Mesendoderm (in vitro differentiated cells): Measurements from ENCODE around the gene FGA.
"Not testable (repeated sequence)": the region's sequence is repeated elsewhere in the genome, so short reads cannot be mapped to it uniquely, and the experiment has no call there.

Experiments used
- DNase-seq: peaks from one replicate; pipeline ENCODE4 v3.0.0; 2013
- H2AK5ac ChIP-seq: 2 replicates; pipeline ENCODE4 v1.6.1; 2013; ENCODE audit warnings: low read length, inconsistent platforms
- H2BK120ac ChIP-seq: 2 replicates; pipeline ENCODE4 v1.6.1; 2013; ENCODE audit warnings: low read depth, mild to moderate bottlenecking, low read length, moderate library complexity, mixed read lengths
- H2BK15ac ChIP-seq: replicated peaks from 2 replicates; pipeline ENCODE4 v1.6.1; 2013; ENCODE audit warnings: low read depth, mild to moderate bottlenecking, moderate library complexity
- H2BK5ac ChIP-seq: 2 replicates; pipeline ENCODE4 v1.6.1; 2013; ENCODE audit warnings: low read length, inconsistent platforms
- H3K18ac ChIP-seq: 2 replicates; pipeline ENCODE4 v1.6.1; 2013; ENCODE audit warnings: mild to moderate bottlenecking, low read length, mixed read lengths
- H3K23ac ChIP-seq: one replicate; pipeline ENCODE4 v1.6.1; 2013; ENCODE audit warnings: low read length
- H3K27ac ChIP-seq: 2 replicates; pipeline ENCODE4 v1.5.1; 2013; ENCODE audit warnings: low read depth, mild to moderate bottlenecking, inconsistent platforms, low read length, moderate library complexity
- H3K27me3 ChIP-seq: 2 replicates; pipeline ENCODE4 v1.6.1; 2013; ENCODE audit warnings: low read length, control low read depth, mild to moderate bottlenecking, inconsistent platforms; ENCODE audit not compliant: insufficient read depth, poor library complexity
- H3K36me3 ChIP-seq: 2 replicates; pipeline ENCODE4 v1.6.1; 2013; ENCODE audit warnings: low read length, inconsistent platforms; ENCODE audit not compliant: control insufficient read depth, insufficient read depth
- H3K4ac ChIP-seq: one replicate; pipeline ENCODE4 v1.6.1; 2013; ENCODE audit warnings: low read depth, mild to moderate bottlenecking, low read length, moderate library complexity
- H3K4me1 ChIP-seq: 2 replicates; pipeline ENCODE4 v1.6.1; 2013; ENCODE audit warnings: low read depth, low read length, inconsistent platforms; ENCODE audit not compliant: control insufficient read depth
- H3K4me2 ChIP-seq: 2 replicates; pipeline ENCODE4 v1.6.1; 2013; ENCODE audit warnings: low read length
- H3K4me3 ChIP-seq: 2 replicates; pipeline ENCODE4 v1.5.1; 2013; ENCODE audit warnings: mild to moderate bottlenecking, low read length
- H3K56ac ChIP-seq: one replicate; pipeline ENCODE4 v1.6.1; 2013; ENCODE audit warnings: low read length
- H3K79me1 ChIP-seq: 2 replicates; pipeline ENCODE4 v1.6.1; 2013; ENCODE audit warnings: low read length, inconsistent platforms
- H3K79me2 ChIP-seq: 2 replicates; pipeline ENCODE4 v1.6.1; 2013; ENCODE audit warnings: mild to moderate bottlenecking, low read length; ENCODE audit not compliant: control insufficient read depth, insufficient read depth
- H3K9ac ChIP-seq: 2 replicates; pipeline ENCODE4 v1.6.1; 2013; ENCODE audit warnings: low read length, inconsistent platforms
- H4K5ac ChIP-seq: one replicate; pipeline ENCODE4 v1.6.1; 2013; ENCODE audit warnings: low read length
- H4K8ac ChIP-seq: one replicate; pipeline ENCODE4 v1.6.1; 2013; ENCODE audit warnings: low read depth, mild to moderate bottlenecking, control low read depth, low read length, moderate library complexity
- WGBS: extraction: QIAGEN DNeasy Blood & Tissue Kit; methylation state at CpG from one replicate; pipeline ENCODE4 v1.1.7; 2013; ENCODE audit warnings: low lambda C conversion rate, missing lambda C conversion rate; ENCODE audit not compliant: insufficient coverage; ENCODE audit errors: extremely low coverage; 5-methylcytosine and 5-hydroxymethylcytosine counted together

The FGA gene

DNA sequence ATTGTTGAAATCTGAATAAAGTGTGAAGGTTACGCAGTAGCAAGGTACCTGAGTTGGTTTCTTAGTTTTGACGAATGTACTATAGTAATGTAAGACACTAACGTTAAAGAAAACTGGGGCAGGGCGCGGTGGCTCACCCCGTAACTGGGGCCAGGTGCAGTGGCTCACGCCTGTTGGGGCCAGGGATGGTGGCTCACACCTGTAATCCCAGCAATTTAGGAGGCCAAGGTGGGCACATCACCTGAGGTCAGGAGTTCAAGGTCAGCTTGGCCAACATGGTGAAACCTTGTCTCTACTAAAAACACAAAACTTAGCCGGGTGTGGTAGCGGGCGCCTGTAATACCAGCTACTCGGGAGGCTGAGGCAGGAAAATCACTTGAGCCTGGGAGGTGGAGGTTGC, 6.7 kb upstream of the FGA start:
- not testable (repeated sequence) for H3K79me1 ChIP-seq, H3K79me2 ChIP-seq, H3K4me2 ChIP-seq, H3K18ac ChIP-seq, H4K8ac ChIP-seq, H3K9ac ChIP-seq, H2BK5ac ChIP-seq, H3K27ac ChIP-seq, H3K4me1 ChIP-seq, H2BK120ac ChIP-seq, H3K23ac ChIP-seq, H3K4me3 ChIP-seq, DNase-seq, H4K5ac ChIP-seq, H3K27me3 ChIP-seq, H3K4ac ChIP-seq, H2BK15ac ChIP-seq, H3K36me3 ChIP-seq, H3K56ac ChIP-seq, H2AK5ac ChIP-seq
- WGBS = no CpG with 5 or more reads among the region's 11 CpGs

DNA sequence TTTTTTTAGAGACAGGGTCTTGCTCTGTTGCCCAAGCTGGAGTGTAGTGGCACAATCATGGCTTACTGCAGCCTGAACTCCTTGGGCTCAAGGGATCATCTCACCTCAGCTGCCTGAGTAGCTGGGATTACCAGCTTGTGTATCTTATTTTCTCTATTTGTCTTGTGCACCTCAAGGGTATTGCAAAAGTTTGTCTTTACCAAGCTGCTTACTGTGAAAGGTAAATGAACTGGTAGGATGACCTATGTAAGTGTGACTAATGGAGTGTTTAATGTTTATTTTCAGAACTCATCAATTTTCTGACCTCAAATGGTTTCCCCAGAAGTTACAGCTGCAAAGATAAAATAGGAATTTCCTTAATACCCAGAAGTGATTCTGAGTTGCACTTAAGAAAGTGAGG, 5.3 kb upstream of the FGA start:
- Histone ChIP-seq H3K79me2 (no peaks in the 10 kb centered on the region), H3K4ac (no peak overlapping the region), H3K23ac (no peak overlapping the region), H2AK5ac (no peak overlapping the region), H4K8ac (no peak overlapping the region), H3K36me3 (no peaks in the 10 kb centered on the region), H4K5ac (no peak overlapping the region), H3K56ac (no peak overlapping the region), H2BK120ac (no peak overlapping the region), H3K4me1 (no peaks in the 10 kb centered on the region), H3K4me3 (no peak overlapping the region), H2BK5ac (no peak overlapping the region), H2BK15ac (no peak overlapping the region), H3K27ac (no peak overlapping the region), H3K79me1 (no peaks in the 10 kb centered on the region), H3K18ac (no peak overlapping the region), H3K27me3 (no peaks in the 10 kb centered on the region), H3K4me2 (no peak overlapping the region), H3K9ac (no peak overlapping the region)
- no peak for DNase-seq

DNA sequence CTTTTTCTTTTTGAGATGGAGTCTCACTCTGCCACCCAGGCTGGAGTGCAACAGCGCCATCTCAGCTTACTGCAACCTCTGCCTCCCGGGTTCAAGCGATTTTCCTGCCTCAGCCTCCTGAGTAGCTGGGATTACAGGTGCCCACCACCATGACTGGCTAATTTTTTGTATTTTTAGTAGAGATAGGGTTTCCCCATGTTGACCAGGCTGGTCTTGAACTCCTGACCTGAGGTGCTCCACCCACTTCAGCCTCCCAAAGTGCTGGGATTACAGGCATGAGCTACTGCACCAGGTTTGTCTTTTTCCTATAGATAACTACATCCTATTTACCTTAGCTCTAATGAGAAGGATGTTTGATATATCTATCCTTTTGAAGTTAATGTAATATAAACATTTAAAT, 3.8 kb upstream of the FGA start:
- not testable (repeated sequence) for H2BK15ac ChIP-seq, H3K4ac ChIP-seq, H3K4me3 ChIP-seq, H3K4me2 ChIP-seq, H4K8ac ChIP-seq, H3K27ac ChIP-seq, H3K9ac ChIP-seq, H2AK5ac ChIP-seq, H3K4me1 ChIP-seq, DNase-seq, H3K18ac ChIP-seq, H3K23ac ChIP-seq, H4K5ac ChIP-seq, H2BK5ac ChIP-seq, H3K56ac ChIP-seq, H2BK120ac ChIP-seq, H3K79me1 ChIP-seq, H3K36me3 ChIP-seq, H3K79me2 ChIP-seq, H3K27me3 ChIP-seq
- no CpG with 5 or more reads among the region's 3 CpGs for WGBS

DNA sequence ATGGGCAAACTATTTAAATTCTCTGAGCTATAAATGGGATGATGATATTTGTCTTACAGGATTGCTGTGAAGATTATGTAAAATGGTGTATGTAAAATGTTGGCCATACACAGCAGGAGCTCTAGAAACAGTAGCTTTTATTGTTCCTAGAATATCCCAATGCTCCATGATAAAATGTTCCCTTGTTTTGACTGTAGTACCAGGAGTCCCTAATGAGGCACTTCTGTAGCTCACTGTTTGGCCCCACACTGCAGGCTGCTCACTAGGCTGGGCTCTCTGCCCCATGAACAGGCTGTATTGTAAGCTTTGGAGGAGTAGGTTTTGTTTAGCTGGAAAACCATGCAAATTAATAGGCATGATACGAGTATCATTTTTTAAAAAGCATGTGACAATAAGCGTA, 3.3 kb upstream of the FGA start:
- Histone ChIP-seq H3K27me3 (no peaks in the 10 kb centered on the region), H4K8ac (no peak overlapping the region), H3K27ac (no peak overlapping the region), H2AK5ac (no peak overlapping the region), H3K36me3 (no peaks in the 10 kb centered on the region), H3K79me1 (no peaks in the 10 kb centered on the region), H3K4me1 (no peaks in the 10 kb centered on the region), H2BK120ac (no peak overlapping the region), H3K4me3 (no peak overlapping the region), H3K4ac (no peak overlapping the region), H2BK5ac (no peak overlapping the region), H3K18ac (no peak overlapping the region), H3K4me2 (no peak overlapping the region), H2BK15ac (no peak overlapping the region), H4K5ac (no peak overlapping the region), H3K23ac (no peak overlapping the region), H3K79me2 (no peaks in the 10 kb centered on the region), H3K9ac (no peak overlapping the region), H3K56ac (no peak overlapping the region)
- no peak for DNase-seq
- WGBS = no CpG with 5 or more reads among the region's 2 CpGs

DNA sequence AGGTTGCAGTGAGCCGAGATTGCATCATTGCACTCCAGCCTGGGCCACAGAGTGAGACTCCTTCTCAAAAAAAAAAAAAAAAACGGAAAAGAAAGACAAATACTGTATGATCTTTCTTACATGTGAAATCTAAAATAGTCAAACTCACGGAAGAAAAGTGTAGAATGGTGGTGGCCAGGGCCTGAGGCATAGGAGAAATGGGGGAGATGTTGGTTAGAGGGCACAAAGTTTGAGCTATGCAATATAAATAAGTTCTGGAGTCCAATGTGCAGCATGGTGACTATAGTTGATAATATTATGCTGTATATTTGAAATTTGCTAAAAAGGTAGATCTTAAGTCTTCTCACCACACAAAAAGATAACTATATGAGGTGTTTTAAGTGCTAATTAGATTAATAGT, 1.3 kb upstream of the FGA start:
- no peaks in the 10 kb centered on the region for H3K36me3 ChIP-seq
- H3K4me2 ChIP-seq = no peak overlapping the region
- H3K9ac ChIP-seq = no peak overlapping the region
- no peak overlapping the region for H2BK5ac ChIP-seq
- H3K27ac ChIP-seq = no peak overlapping the region
- no peak overlapping the region for H2AK5ac ChIP-seq
- no CpG with 5 or more reads among the region's 3 CpGs for WGBS
- no peaks in the 10 kb centered on the region for H3K79me2 ChIP-seq
- no peak overlapping the region for H3K18ac ChIP-seq
- no peak overlapping the region for H3K56ac ChIP-seq
- H3K23ac ChIP-seq = no peak overlapping the region
- no peak overlapping the region for H3K4me3 ChIP-seq
- H4K8ac ChIP-seq = no peak overlapping the region
- H3K27me3 ChIP-seq = no peaks in the 10 kb centered on the region
- H2BK120ac ChIP-seq = no peak overlapping the region
- no peaks in the 10 kb centered on the region for H3K4me1 ChIP-seq
- DNase-seq = no peak
- no peak overlapping the region for H2BK15ac ChIP-seq
- H3K4ac ChIP-seq = no peak overlapping the region
- H4K5ac ChIP-seq = no peak overlapping the region
- no peaks in the 10 kb centered on the region for H3K79me1 ChIP-seq

DNA sequence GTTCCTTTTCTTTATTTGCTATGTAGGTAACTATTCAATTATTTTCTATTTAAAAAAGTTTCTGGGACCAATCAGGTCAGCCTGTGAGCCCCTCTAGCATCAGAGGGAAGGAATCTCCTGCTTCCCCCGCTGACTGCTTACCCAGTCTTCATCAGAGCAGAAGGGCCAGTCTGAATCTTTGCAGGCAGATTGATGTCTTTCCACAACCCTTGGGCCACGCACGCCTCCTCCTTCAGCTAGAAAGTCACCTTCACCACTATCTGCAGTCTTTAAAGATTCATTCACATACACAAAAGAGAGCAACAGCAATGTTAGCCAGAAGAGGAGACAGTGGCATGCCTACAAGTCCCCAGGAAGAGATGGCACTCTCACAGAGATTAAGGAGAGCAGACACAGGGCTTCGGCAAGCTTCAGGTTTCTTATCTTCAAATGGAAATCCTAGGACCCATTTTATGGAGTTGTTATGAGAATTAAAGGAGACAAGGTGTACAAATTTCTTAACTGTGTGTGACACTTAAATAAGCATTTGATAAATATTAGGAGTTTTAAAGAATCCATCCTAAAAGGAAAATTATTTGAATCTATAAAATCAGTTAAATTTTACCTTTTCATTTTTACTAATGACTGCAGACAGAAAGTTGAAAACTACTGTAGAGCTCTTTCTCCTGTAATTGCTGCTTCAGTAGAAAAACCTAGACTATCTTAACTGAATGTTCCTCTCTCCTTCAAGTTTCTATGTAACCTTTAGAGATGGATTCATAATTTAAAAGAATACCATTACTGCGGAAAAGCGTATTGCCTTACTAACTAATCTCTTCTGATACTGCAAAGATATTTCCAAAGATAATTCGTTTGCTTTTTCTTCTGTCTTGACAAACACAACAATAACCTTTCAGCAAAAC, 995 bp downstream of the FGA start:
- Histone ChIP-seq H3K27me3 (no peaks in the 10 kb centered on the region), H3K79me2 (no peaks in the 10 kb centered on the region), H3K4me2 (no peak overlapping the region), H2BK15ac (no peak overlapping the region), H2AK5ac (no peak overlapping the region), H2BK5ac (no peak overlapping the region), H3K18ac (no peak overlapping the region), H3K36me3 (no peaks in the 10 kb centered on the region), H3K79me1 (no peaks in the 10 kb centered on the region), H4K8ac (no peak overlapping the region), H3K4me3 (no peak overlapping the region), H3K56ac (no peak overlapping the region), H3K4me1 (no peaks in the 10 kb centered on the region), H2BK120ac (no peak overlapping the region), H3K23ac (no peak overlapping the region), H3K9ac (no peak overlapping the region), H4K5ac (no peak overlapping the region), H3K4ac (no peak overlapping the region), H3K27ac (no peak overlapping the region)
- DNase-seq = no peak
- WGBS = no CpG with 5 or more reads among the region's 7 CpGs
